NB4 (cell line): ENCODE results near the gene DYNLT1.

Experiments
- CTCF ChIP-seq: IDR thresholded peaks from one replicate; pipeline ENCODE4 v1.5.1; 2012; ENCODE audit warnings: low read depth, low read length
- MAX ChIP-seq: IDR thresholded peaks from 2 replicates; pipeline ENCODE4 v1.6.1; 2011; ENCODE audit warnings: low read depth, low read length
- MYC ChIP-seq: IDR thresholded peaks from 2 replicates; pipeline ENCODE4 v1.6.1; 2011; ENCODE audit warnings: low read depth, low read length
- POLR2A ChIP-seq: IDR thresholded peaks from 2 replicates; pipeline ENCODE4 v1.6.1; 2011; ENCODE audit warnings: mild to moderate bottlenecking; ENCODE audit not compliant: insufficient read length; ENCODE audit errors: extremely low read depth

GRCh38 chr6:158688860-158689259, 44.3 kb upstream of the DYNLT1 start:
- TF ChIP-seq CTCF = no peak
- TF ChIP-seq POLR2A = no peak
- TF ChIP-seq MAX = no peak
- TF ChIP-seq MYC = no peak
